NCI-H1930 (cell line): ENCODE measurements around the gene HSPA1A.
"Not testable (repeated sequence)": the region's sequence is repeated elsewhere in the genome, so short reads cannot be mapped to it uniquely, and the experiment has no call there.

Source experiments
- DNase-seq, 2 experiments: peaks; one replicate each; lab custom pipeline; 2025; lab: John Stamatoyannopoulos, UW

Gene HSPA1A

GRCh38 chr6:31781244-31782125 is 33.9 kb upstream of the HSPA1A start:
- DNase-seq = no peak

GRCh38 chr6:31782126-31782855 is 33.1 kb upstream of the HSPA1A start:
- no peak for DNase-seq

- DNase-seq = no peak
Observed at GRCh38 chr6:31784098-31784925, 31.0 kb upstream of the HSPA1A start.

GRCh38 chr6:31785475-31785874 is 29.9 kb upstream of the HSPA1A start:
- DNase-seq = no peak

- peak in 1 of 2 experiments; percentile 11 for DNase-seq
Observed at GRCh38 chr6:31791324-31792089, 23.8 kb upstream of the HSPA1A start.

GRCh38 chr6:31792090-31792374 is 23.3 kb upstream of the HSPA1A start:
- no peak for DNase-seq

GRCh38 chr6:31792761-31793171 is 22.6 kb upstream of the HSPA1A start:
- DNase-seq = no peak

GRCh38 chr6:31793927-31794245 is 21.5 kb upstream of the HSPA1A start:
- DNase-seq = not testable (repeated sequence)

GRCh38 chr6:31794294-31794865 is 21.0 kb upstream of the HSPA1A start:
- no peak for DNase-seq

- no peak for DNase-seq
Observed at GRCh38 chr6:31794866-31795615, 20.3 kb upstream of the HSPA1A start.

GRCh38 chr6:31795616-31796298 is 19.6 kb upstream of the HSPA1A start, which contains the start of gene VARS1:
TSS of gene VARS1 (minus strand) at chr6:31795752. CDS start at chr6:31795217, 535 bp downstream.
- DNase-seq = peak; percentile 66 to 87

- DNase-seq = no peak
Observed at GRCh38 chr6:31796993-31797385, 18.4 kb upstream of the HSPA1A start.

- DNase-seq = no peak
Observed at GRCh38 chr6:31797588-31797987, 17.8 kb upstream of the HSPA1A start.

- no peak for DNase-seq
Observed at GRCh38 chr6:31799781-31800180, 15.6 kb upstream of the HSPA1A start.

GRCh38 chr6:31801031-31801927 is 14.1 kb upstream of the HSPA1A start:
- DNase-seq = not testable (repeated sequence)

GRCh38 chr6:31805939-31806469 is 9.3 kb upstream of the HSPA1A start:
- DNase-seq = no peak

- DNase-seq = peak; percentile 93 to 95
Observed at GRCh38 chr6:31806470-31807272, 8.7 kb upstream of the HSPA1A start, which contains the start of gene LSM2. TSS of gene LSM2 (minus strand) at chr6:31806966. CDS start at chr6:31806757, 209 bp downstream.

- not testable (repeated sequence) for DNase-seq
Observed at GRCh38 chr6:31808599-31808998, 6.7 kb upstream of the HSPA1A start.
